Measurements from ENCODE around the gene RPLP2.

The RPLP2 gene

GRCh38 chr11:788953-789940, 20.5 kb upstream of the RPLP2 start:
- no peak for DNase-seq

GRCh38 chr11:789943-790342, 19.8 kb upstream of the RPLP2 start, which contains the start of gene CEND1:
Gene CEND1, minus strand, starts transcription at chr11:790090. Its CDS starts 1,514 bp downstream, at chr11:788576.
- DNase-seq = no peak

DNA sequence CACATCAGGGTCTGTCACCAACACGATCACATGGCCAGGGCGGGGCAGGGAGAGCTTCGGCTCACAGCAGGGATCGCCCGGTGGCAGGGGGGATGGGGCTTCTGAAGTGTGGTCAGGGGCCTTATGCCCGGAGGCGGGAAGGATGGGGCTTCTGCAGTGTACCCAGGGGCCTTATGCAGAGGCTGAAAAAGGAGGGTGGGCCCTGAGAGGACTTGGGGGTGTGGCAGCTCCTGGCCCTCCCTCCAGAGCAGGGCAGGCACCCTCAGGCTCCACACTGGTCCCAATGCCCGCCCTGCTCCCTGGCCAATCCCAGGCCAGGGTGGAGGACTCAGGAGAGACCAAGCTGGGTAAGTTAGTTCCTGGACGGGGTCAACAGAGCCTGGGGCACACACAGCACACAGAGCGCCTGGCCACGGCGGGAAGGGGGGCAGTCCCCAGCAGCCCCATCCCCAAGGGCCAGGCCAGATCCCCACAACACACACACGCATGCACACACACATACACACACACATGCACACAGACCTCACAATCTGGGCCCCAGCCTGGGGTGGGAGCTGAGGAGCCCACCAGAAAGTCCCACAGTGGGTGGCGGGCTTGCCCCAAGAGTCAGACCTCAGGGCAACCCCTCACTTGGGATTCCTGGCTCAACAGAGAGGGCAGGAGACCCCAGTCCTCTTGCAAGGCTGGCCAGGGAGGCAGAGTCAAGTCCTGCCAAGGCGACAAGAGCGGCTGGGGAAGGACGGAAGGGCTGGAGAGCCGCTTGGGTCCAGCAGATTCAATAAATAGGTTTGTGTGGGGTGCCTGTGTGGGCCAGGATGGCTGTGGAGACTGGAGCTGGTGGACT, 18.8 kb upstream of the RPLP2 start:
- DNase-seq = no peak

GRCh38 chr11:791658-792534, 17.9 kb upstream of the RPLP2 start:
- no peak for DNase-seq

GRCh38 chr11:792535-792821, 17.3 kb upstream of the RPLP2 start:
- DNase-seq = no peak

GRCh38 chr11:792873-793272, 16.9 kb upstream of the RPLP2 start:
- no peak for DNase-seq

- no peak for DNase-seq
Measured at GRCh38 chr11:793556-793955, 16.2 kb upstream of the RPLP2 start.

GRCh38 chr11:794013-794765, 15.6 kb upstream of the RPLP2 start:
- no peak for DNase-seq

DNA sequence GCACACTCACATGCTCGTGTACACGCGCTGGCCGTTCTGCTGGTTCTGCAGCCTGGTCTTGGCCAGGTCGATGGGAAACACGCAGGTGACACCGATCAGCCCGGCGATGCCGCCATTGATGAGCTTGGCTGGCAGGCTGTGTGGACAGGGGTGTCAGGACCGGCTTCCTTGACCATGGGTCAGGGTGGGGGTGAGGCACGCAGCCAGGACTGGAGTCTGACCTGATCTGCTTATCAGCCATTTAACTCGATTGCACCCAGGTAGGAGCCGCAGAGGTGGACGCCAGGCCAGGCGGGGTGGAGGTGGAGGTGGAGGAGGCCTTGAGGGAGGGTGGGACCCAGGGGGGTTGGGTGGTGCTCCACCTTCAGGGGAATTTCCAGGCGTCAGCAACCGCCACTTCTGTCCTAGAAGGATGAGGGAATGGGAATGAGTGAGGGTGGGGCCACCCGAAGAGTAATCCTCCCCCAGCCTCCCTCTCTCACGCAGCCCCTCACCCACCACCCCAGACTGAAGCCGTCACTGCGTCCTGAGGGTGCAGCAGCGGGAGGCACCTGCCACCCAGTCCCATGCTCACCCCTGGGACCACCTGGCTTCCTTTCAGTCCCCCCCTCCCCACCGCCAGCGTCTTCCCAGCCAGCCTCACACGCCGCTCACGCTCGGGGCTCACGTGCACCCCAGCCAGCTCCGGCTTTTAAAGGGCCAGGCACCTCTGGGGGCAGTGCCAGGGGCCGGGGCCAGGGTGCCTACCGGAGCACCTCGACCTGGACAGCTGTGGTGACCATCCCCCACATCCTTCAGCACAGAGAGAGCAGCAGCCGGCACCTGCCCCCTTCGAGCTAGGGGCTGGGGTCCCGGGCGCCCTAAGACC, 14.8 kb upstream of the RPLP2 start:
- no peak for DNase-seq

DNA sequence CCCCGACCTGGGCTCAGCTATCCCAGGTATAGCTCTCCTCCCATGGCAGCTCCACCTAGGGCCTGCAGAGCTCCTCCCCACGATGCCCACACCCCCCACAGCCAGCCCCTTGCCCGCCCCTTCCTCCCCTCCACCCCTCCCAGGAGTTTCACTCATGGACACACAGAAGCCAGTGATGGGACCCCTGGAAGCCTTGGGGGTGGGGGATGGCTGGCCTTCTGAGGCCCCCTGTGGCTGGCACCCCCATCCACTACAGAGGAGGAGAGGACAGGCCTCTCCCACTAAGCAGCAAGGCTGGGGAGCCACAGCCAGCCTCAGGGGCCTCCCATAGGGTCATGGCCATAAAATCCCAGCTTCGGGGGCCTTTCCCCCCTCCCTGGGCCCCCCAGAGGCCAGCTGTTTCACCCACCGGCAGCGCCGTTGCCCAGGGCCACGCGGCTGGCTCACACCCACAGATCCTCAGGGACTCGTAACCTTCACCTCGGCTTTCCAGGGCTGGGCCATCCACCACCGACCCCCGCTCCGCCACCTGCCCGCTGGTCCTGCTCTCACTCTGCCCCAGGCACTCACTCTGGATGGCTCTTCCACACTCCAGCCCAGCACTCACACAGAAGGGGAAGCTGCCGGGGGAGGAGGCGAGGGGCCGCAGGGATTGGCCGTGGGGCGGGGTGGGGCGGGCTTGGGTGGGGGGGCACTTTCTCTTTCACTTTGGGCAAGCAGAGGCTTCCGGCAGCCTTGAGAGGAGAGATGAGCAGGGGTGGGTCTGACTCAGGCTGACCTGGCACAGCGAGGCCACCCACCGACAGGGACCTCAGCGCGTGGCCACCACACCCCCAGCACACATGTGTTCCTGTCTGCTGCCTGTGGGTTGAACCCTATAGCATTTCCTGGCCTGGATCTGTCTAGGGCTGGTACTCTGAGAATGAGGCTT, 13.9 kb upstream of the RPLP2 start:
- peak; percentile 55 for DNase-seq

GRCh38 chr11:796565-797295, 13.0 kb upstream of the RPLP2 start:
- DNase-seq = no peak

GRCh38 chr11:797296-798092, 12.3 kb upstream of the RPLP2 start:
- DNase-seq = peak; percentile 92

- peak; percentile 88 for DNase-seq
Measured at GRCh38 chr11:798093-798713, 11.6 kb upstream of the RPLP2 start, which contains the start of gene SLC25A22. Gene SLC25A22, minus strand, starts transcription at chr11:798281. Its CDS starts 3,275 bp downstream, at chr11:795006.

- DNase-seq = no peak
Measured at GRCh38 chr11:799641-800316, 10.0 kb upstream of the RPLP2 start.

DNA sequence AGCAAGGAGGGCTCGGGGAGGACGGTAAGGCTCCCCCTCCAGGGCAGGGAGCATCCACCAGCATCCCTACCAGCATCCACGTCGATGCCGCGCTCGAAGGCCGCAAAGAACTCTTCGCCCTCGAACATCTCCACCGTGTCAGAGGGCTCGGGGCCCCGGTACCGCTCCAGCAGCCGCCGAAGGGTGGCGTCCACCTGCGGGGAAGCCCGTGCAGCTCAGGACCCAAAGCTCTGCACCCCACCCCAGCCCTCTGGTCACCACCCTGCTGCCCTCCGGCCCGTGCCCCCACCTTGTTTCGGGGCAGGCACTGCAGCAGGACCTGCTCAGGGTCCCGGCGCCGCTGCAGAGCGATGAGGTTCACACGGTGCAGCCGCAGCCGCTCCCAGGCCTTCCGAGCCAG, 9.3 kb upstream of the RPLP2 start:
- DNase-seq = no peak

GRCh38 chr11:801097-801780, 8.5 kb upstream of the RPLP2 start:
- DNase-seq = no peak
